Naive thymus-derived CD4-positive, alpha-beta T cell (primary cell): ENCODE measurements around the gene MRPL24. TPM values are rescaled to one million over a fixed set of nuclear protein-coding genes. Genes with fewer than 3 reads are reported as not detected.
A peak's percentile ranks its signal among the peaks of the same experiment; 100 is the strongest.

Experiments
- ATAC-seq: fragments of 150-1000 bp; cut with Tn5 transposase; 2 replicates; pipeline ENCODE4 v1.10.0; 2021; ENCODE audit warnings: mild to moderate bottlenecking, moderate library complexity
- CTCF ChIA-PET: fragments of 350-600 bp; sonication (Branson Sonifier 250); formaldehyde crosslinking; loops from one replicate; lab custom pipeline; 2021; ENCODE audit warnings: antibody characterized with exemption; lab: Charles Lee
- POLR2A ChIA-PET: fragments of 350-600 bp; sonication (Branson Sonifier 250); formaldehyde crosslinking; loops from one replicate; lab custom pipeline; 2021; ENCODE audit warnings: antibody characterized with exemption, inconsistent platforms; lab: Charles Lee
- DNase-seq, 9 donors: peaks; one replicate each; pipeline versions ENCODE4 v3.0.0 to v3.0.0-alpha.2; 2020 to 2022; ENCODE audit warnings: mixed read lengths in 1 of 9
- H3K27ac ChIP-seq: one replicate; pipeline ENCODE4 v1.7.0; 2013; ENCODE audit warnings: mild to moderate bottlenecking, low read depth, low read length, moderate library complexity
- H3K27me3 ChIP-seq, 2 donors: one replicate each; pipeline ENCODE4 v1.7.0; 2013; ENCODE audit warnings: low read length in 2 of 2, mild to moderate bottlenecking in 2 of 2, moderate library complexity in 2 of 2; ENCODE audit not compliant: control insufficient read depth in 2 of 2, insufficient read depth in 2 of 2
- H3K36me3 ChIP-seq, 3 experiments: 1 replicate in 2 of 3; 2 replicates in 1 of 3; pipeline ENCODE4 v1.7.0; 2013; ENCODE audit warnings: low read length in 3 of 3, mild to moderate bottlenecking in 3 of 3, moderate library complexity in 1 of 3; ENCODE audit not compliant: insufficient read depth in 3 of 3, control insufficient read depth in 2 of 3
- H3K4me1 ChIP-seq, 2 donors: one replicate each; pipeline ENCODE4 v1.7.0; 2013; ENCODE audit warnings: low read length in 2 of 2, mild to moderate bottlenecking in 2 of 2, moderate library complexity in 1 of 2; ENCODE audit not compliant: control insufficient read depth in 2 of 2, insufficient read depth in 2 of 2
- H3K4me3 ChIP-seq: 2 replicates; pipeline ENCODE4 v1.7.0; 2013; ENCODE audit warnings: mild to moderate bottlenecking, low read length
- H3K9me3 ChIP-seq, 3 experiments: 1 replicate in 2 of 3; 2 replicates in 1 of 3; pipeline ENCODE4 v1.7.0; 2013; ENCODE audit warnings: low read length in 3 of 3; ENCODE audit not compliant: control insufficient read depth in 2 of 3
- H3K27ac Mint-ChIP-seq, 9 donors: one replicate each; pipeline ENCODE4 v1.8.0; 2020 to 2022; ENCODE audit warnings: mixed read lengths in 9 of 9, mild to moderate bottlenecking in 8 of 9, moderate library complexity in 5 of 9, inconsistent platforms in 2 of 9
- H3K27me3 Mint-ChIP-seq, 5 donors: one replicate each; pipeline ENCODE4 v1.8.0; 2021 to 2022; ENCODE audit warnings: mixed read lengths in 5 of 5, mild to moderate bottlenecking in 1 of 5
- H3K36me3 Mint-ChIP-seq, 5 donors: one replicate each; pipeline ENCODE4 v1.8.0; 2020 to 2022; ENCODE audit warnings: mixed read lengths in 5 of 5, mild to moderate bottlenecking in 3 of 5, inconsistent platforms in 1 of 5
- H3K4me1 Mint-ChIP-seq, 7 donors: one replicate each; pipeline ENCODE4 v1.8.0; 2020 to 2022; ENCODE audit warnings: mixed read lengths in 7 of 7, mild to moderate bottlenecking in 3 of 7, inconsistent platforms in 1 of 7
- H3K4me3 Mint-ChIP-seq, 10 donors: one replicate each; pipeline ENCODE4 v1.8.0; 2020 to 2022; ENCODE audit warnings: mild to moderate bottlenecking in 10 of 10, mixed read lengths in 10 of 10, moderate library complexity in 6 of 10, inconsistent platforms in 2 of 10
- H3K9me3 Mint-ChIP-seq, 11 donors: one replicate each; pipeline ENCODE4 v1.8.0; 2020 to 2022; ENCODE audit warnings: mixed read lengths in 11 of 11, mild to moderate bottlenecking in 4 of 11, inconsistent platforms in 1 of 11, moderate library complexity in 1 of 11
- intact Hi-C, 2 donors: fragments of 100-400 bp; cut with micrococcal nuclease; formaldehyde crosslinking; loops; one replicate each; pipeline ENCODE4 v1.15.1; 2023
- polyA plus RNA-seq, 2 donors: library from polyadenylated mRNA; unstranded; fragments of 300-500 nt; fragmentation: Illumina TruSeq; gene quantifications; one replicate each; pipeline ENCODE4 v1.2.3, GENCODE V29; 2021
- total RNA-seq, 6 experiments: library from RNA in 5 of 6; stranded (reverse) in 5 of 6; gene quantifications; 1 replicate in 5 of 6; 2 replicates in 1 of 6; pipeline ENCODE4 v1.2.3 and lab custom pipeline; 2021 to 2026

Gene MRPL24
- total and polyA plus RNA-seq, 7 experiments from 2014 or later: 19.1 to 98.0 (median 49.2) TPM

- Histone ChIP-seq H3K27me3 (no peaks in the 10 kb centered on the region), H3K9me3 (no peaks in the 10 kb centered on the region), H3K36me3 (peaks cover 5 to 46% (median 13%) of the 10 kb centered on the region in 3 experiments), H3K4me1 (peaks cover 5 to 8% of the 10 kb centered on the region in 2 donors), H3K4me3 (no peak overlapping the region), H3K27ac (no peak overlapping the region)
- ChIA-PET POLR2A (no interaction called here), CTCF (interaction anchor here (1.5 to 1.8 kb wide), 2 partner anchors 11 to 56 kb away, joined by 5 read pairs; no protein-coding TSS in a partner anchor)
- H3K9me3 Mint-ChIP-seq: no peaks in the 10 kb centered on the region
- peak overlapping the region in 1 of 9 donors; percentile 46 for H3K27ac Mint-ChIP-seq
- peaks cover 21 to 42% (median 32%) of the 10 kb centered on the region in 7 donors for H3K4me1 Mint-ChIP-seq
- no peak for DNase-seq
- no peak for ATAC-seq
- H3K4me3 Mint-ChIP-seq: no peak overlapping the region
- intact Hi-C loops: no loop called here
- H3K36me3 Mint-ChIP-seq: peaks cover 0 to 28% (median 19%) of the 10 kb centered on the region in 5 donors
- no peaks in the 10 kb centered on the region for H3K27me3 Mint-ChIP-seq
Observed at GRCh38 chr1:156781585-156782186, 40.8 kb upstream of the MRPL24 start.

- peaks cover 36 to 62% (median 57%) of the 10 kb centered on the region in 7 donors for H3K4me1 Mint-ChIP-seq
- POLR2A ChIA-PET: no interaction called here
- H3K27me3 ChIP-seq: no peaks in the 10 kb centered on the region
- no peak overlapping the region for H3K4me3 ChIP-seq
- peaks cover 14 to 20% of the 10 kb centered on the region in 2 donors for H3K4me1 ChIP-seq
- H3K4me3 Mint-ChIP-seq: peak overlapping the region in 7 of 10 donors; percentile 1 to 50 (median 12)
- peaks cover 8 to 32% (median 18%) of the 10 kb centered on the region in 5 donors for H3K36me3 Mint-ChIP-seq
- H3K27me3 Mint-ChIP-seq: no peaks in the 10 kb centered on the region
- CTCF ChIA-PET: interaction anchor here (1.4 kb wide), 1 partner anchor 51 kb away, joined by 4 read pairs; no protein-coding TSS in a partner anchor
- no peak overlapping the region for H3K27ac ChIP-seq
- H3K36me3 ChIP-seq: peaks cover 0 to 21% (median under 1%) of the 10 kb centered on the region in 3 experiments
- no peak for DNase-seq
- no peaks in the 10 kb centered on the region for H3K9me3 ChIP-seq
- intact Hi-C loops: no loop called here
- H3K9me3 Mint-ChIP-seq: no peaks in the 10 kb centered on the region
- H3K27ac Mint-ChIP-seq: peak overlapping the region in 8 of 9 donors; percentile 9 to 80 (median 48)
- ATAC-seq: no peak
Observed at GRCh38 chr1:156777573-156777972, 36.7 kb upstream of the MRPL24 start.

- H3K36me3 ChIP-seq: peaks cover 0 to 21% (median 4%) of the 10 kb centered on the region in 3 experiments
- CTCF ChIA-PET: interaction anchor here (0.7 to 1.4 kb wide), 3 partner anchors 20 to 51 kb away, joined by 3 to 4 read pairs (median 3); partner anchors contain the start of gene HDGF
- H3K27me3 ChIP-seq: no peaks in the 10 kb centered on the region
- peaks cover 20% of the 10 kb centered on the region in 2 donors for H3K4me1 ChIP-seq
- H3K36me3 Mint-ChIP-seq: peaks cover 10 to 31% (median 12%) of the 10 kb centered on the region in 5 donors
- H3K4me3 ChIP-seq: no peak overlapping the region
- peak overlapping the region in 6 of 9 donors; percentile 7 to 62 (median 40) for H3K27ac Mint-ChIP-seq
- DNase-seq (no peak), ATAC-seq (no peak)
- H3K27me3 Mint-ChIP-seq: no peaks in the 10 kb centered on the region
- POLR2A ChIA-PET: no interaction called here
- intact Hi-C loops: no loop called here
- peak overlapping the region in 3 of 10 donors; percentile 0 to 50 (median 30) for H3K4me3 Mint-ChIP-seq
- H3K9me3 Mint-ChIP-seq: no peaks in the 10 kb centered on the region
- H3K4me1 Mint-ChIP-seq: peaks cover 36 to 64% (median 61%) of the 10 kb centered on the region in 7 donors
- no peaks in the 10 kb centered on the region for H3K9me3 ChIP-seq
- no peak overlapping the region for H3K27ac ChIP-seq
Observed at GRCh38 chr1:156776942-156777341, 36.1 kb upstream of the MRPL24 start.

GRCh38 chr1:156775799-156776198, 34.9 kb upstream of the MRPL24 start:
- peaks cover 0 to 1% (median 0%) of the 10 kb centered on the region in 11 donors for H3K9me3 Mint-ChIP-seq
- no peak for ATAC-seq
- intact Hi-C loops: no loop called here

GRCh38 chr1:156773607-156774006, 32.7 kb upstream of the MRPL24 start:
- Mint-ChIP-seq H3K4me3 (peak overlapping the region in 2 of 10 donors; percentile 33 to 38), H3K27me3 (no peaks in the 10 kb centered on the region), H3K27ac (peak overlapping the region in 2 of 9 donors; percentile 5 to 16), H3K9me3 (peaks cover 0 to 1% (median 0%) of the 10 kb centered on the region in 11 donors), H3K4me1 (peaks cover 49 to 83% (median 78%) of the 10 kb centered on the region in 7 donors), H3K36me3 (peaks cover 10 to 40% (median 19%) of the 10 kb centered on the region in 5 donors)
- intact Hi-C loops: no loop called here
- no peaks in the 10 kb centered on the region for H3K9me3 ChIP-seq
- ATAC-seq (no peak), DNase-seq (no peak)
- peaks cover 26 to 38% of the 10 kb centered on the region in 2 donors for H3K4me1 ChIP-seq
- H3K27ac ChIP-seq: no peak overlapping the region
- H3K27me3 ChIP-seq: no peaks in the 10 kb centered on the region
- H3K36me3 ChIP-seq: peaks cover 0 to 23% (median 4%) of the 10 kb centered on the region in 3 experiments
- no peak overlapping the region for H3K4me3 ChIP-seq
- CTCF ChIA-PET: no interaction called here
- POLR2A ChIA-PET: no interaction called here

More at GRCh38 chr1:156775799-156776198, 34.9 kb upstream of the MRPL24 start:
- peak overlapping the region in 2 of 9 donors; percentile 6 to 52 for H3K27ac Mint-ChIP-seq
- peaks cover 7 to 29% (median 10%) of the 10 kb centered on the region in 5 donors for H3K36me3 Mint-ChIP-seq
- Histone ChIP-seq H3K27me3 (no peaks in the 10 kb centered on the region), H3K27ac (peak overlapping the region; percentile 21), H3K4me1 (peaks cover 20 to 23% of the 10 kb centered on the region in 2 donors), H3K4me3 (no peak overlapping the region), H3K36me3 (peaks cover 0 to 19% (median 4%) of the 10 kb centered on the region in 3 experiments), H3K9me3 (no peaks in the 10 kb centered on the region)
- peak overlapping the region in 2 of 10 donors; percentile 23 to 31 for H3K4me3 Mint-ChIP-seq
- no peak for DNase-seq
- peaks cover 33 to 62% (median 59%) of the 10 kb centered on the region in 7 donors for H3K4me1 Mint-ChIP-seq
- CTCF ChIA-PET: interaction anchor here (0.9 kb wide), 2 partner anchors 21 to 193 kb away, joined by 3 to 4 read pairs; no protein-coding TSS in a partner anchor
- no peaks in the 10 kb centered on the region for H3K27me3 Mint-ChIP-seq
- POLR2A ChIA-PET: no interaction called here

GRCh38 chr1:156772728-156773497, 32.0 kb upstream of the MRPL24 start:
- Histone ChIP-seq H3K9me3 (no peaks in the 10 kb centered on the region), H3K27ac (no peak overlapping the region), H3K27me3 (no peaks in the 10 kb centered on the region), H3K36me3 (peaks cover 0 to 24% (median 4%) of the 10 kb centered on the region in 3 experiments), H3K4me1 (peaks cover 32 to 45% of the 10 kb centered on the region in 2 donors), H3K4me3 (no peak overlapping the region)
- ChIA-PET POLR2A (no interaction called here), CTCF (interaction anchor here (0.8 kb wide), 1 partner anchor 45 kb away, joined by 3 read pairs; the partner anchor contains the start of genes ISG20L2 and METTL25B)
- peaks cover 10 to 40% (median 21%) of the 10 kb centered on the region in 5 donors for H3K36me3 Mint-ChIP-seq
- no peaks in the 10 kb centered on the region for H3K27me3 Mint-ChIP-seq
- H3K4me1 Mint-ChIP-seq: peaks cover 50 to 81% (median 75%) of the 10 kb centered on the region in 7 donors
- no peak for ATAC-seq
- peak overlapping the region in 2 of 9 donors; percentile 15 to 21 for H3K27ac Mint-ChIP-seq
- peak overlapping the region in 3 of 10 donors; percentile 9 to 38 (median 33) for H3K4me3 Mint-ChIP-seq
- DNase-seq: no peak
- peaks cover 0 to 1% (median 0%) of the 10 kb centered on the region in 11 donors for H3K9me3 Mint-ChIP-seq
- intact Hi-C loops: no loop called here
